H9 (cell line): ENCODE data around the gene TIMM50. TPM values are rescaled to one million over a fixed set of nuclear protein-coding genes. Genes with fewer than 3 reads are reported as not detected.

Source experiments
- DNase-seq: peaks from one replicate; pipeline ENCODE4 v3.0.0-alpha.2; 2017
- H2AFZ ChIP-seq: one replicate; pipeline ENCODE4 v1.6.1; 2013; ENCODE audit warnings: mild to moderate bottlenecking, low read length, control low read depth, moderate library complexity
- H2AK5ac ChIP-seq: 2 replicates; pipeline ENCODE4 v1.6.1; 2013; ENCODE audit warnings: low read length, control low read depth, mixed read lengths; ENCODE audit not compliant: insufficient read length
- H2BK120ac ChIP-seq: one replicate; pipeline ENCODE4 v1.6.1; 2013; ENCODE audit warnings: low read depth, mild to moderate bottlenecking, low read length, control low read depth, inconsistent platforms; ENCODE audit not compliant: poor library complexity, severe bottlenecking
- H2BK12ac ChIP-seq: 2 replicates; pipeline ENCODE4 v1.6.1; 2013; ENCODE audit warnings: low read length, control low read depth, mixed read lengths, low read depth; ENCODE audit not compliant: insufficient read length
- H2BK15ac ChIP-seq: 2 replicates; pipeline ENCODE4 v1.6.1; 2013; ENCODE audit warnings: low read depth, low read length, control low read depth
- H2BK20ac ChIP-seq: one replicate; pipeline ENCODE4 v1.6.1; 2013; ENCODE audit warnings: low read depth, mild to moderate bottlenecking, low read length, control low read depth, inconsistent platforms; ENCODE audit not compliant: poor library complexity, severe bottlenecking
- H2BK5ac ChIP-seq: 2 replicates; pipeline ENCODE4 v1.6.1; 2013; ENCODE audit warnings: low read length, control low read depth, mixed read lengths; ENCODE audit not compliant: insufficient read length
- H3K14ac ChIP-seq: 2 replicates; pipeline ENCODE4 v1.6.1; 2013; ENCODE audit warnings: low read length, control low read depth; ENCODE audit not compliant: insufficient read depth
- H3K18ac ChIP-seq: 2 replicates; pipeline ENCODE4 v1.6.1; 2013; ENCODE audit warnings: low read depth, mild to moderate bottlenecking, mixed read lengths, low read length, control low read depth; ENCODE audit not compliant: insufficient read length
- H3K23ac ChIP-seq: 2 replicates; pipeline ENCODE4 v1.6.1; 2013; ENCODE audit warnings: low read length, control low read depth, mixed read lengths, low read depth; ENCODE audit not compliant: insufficient read length
- H3K23me2 ChIP-seq: 2 replicates; pipeline ENCODE4 v1.6.1; 2013; ENCODE audit warnings: low read depth, mild to moderate bottlenecking, mixed read lengths, low read length, control low read depth; ENCODE audit not compliant: insufficient read length, poor library complexity, severe bottlenecking
- H3K27ac ChIP-seq: 2 replicates; pipeline ENCODE4 v1.5.1; 2013; ENCODE audit warnings: low read length, control low read depth, mixed read lengths, low read depth; ENCODE audit not compliant: insufficient read length
- H3K27me3 ChIP-seq: 2 replicates; pipeline ENCODE4 v1.6.1; 2013; ENCODE audit warnings: low read length, control low read depth, inconsistent platforms; ENCODE audit not compliant: insufficient read depth
- H3K4ac ChIP-seq: 2 replicates; pipeline ENCODE4 v1.6.1; 2013; ENCODE audit warnings: low read depth, mild to moderate bottlenecking, control low read depth, inconsistent platforms, low read length, moderate library complexity
- H3K4me1 ChIP-seq: 2 replicates; pipeline ENCODE4 v1.6.1; 2013; ENCODE audit warnings: low read length, control low read depth, inconsistent platforms; ENCODE audit not compliant: insufficient read depth
- H3K4me2 ChIP-seq: 2 replicates; pipeline ENCODE4 v1.6.1; 2013; ENCODE audit warnings: low read length, control low read depth, mixed read lengths; ENCODE audit not compliant: insufficient read length, insufficient read depth
- H3K56ac ChIP-seq: 2 replicates; pipeline ENCODE4 v1.6.1; 2013; ENCODE audit warnings: low read depth, mild to moderate bottlenecking, mixed read lengths, low read length, control low read depth; ENCODE audit not compliant: insufficient read length
- H3K79me1 ChIP-seq: 2 replicates; pipeline ENCODE4 v1.6.1; 2013; ENCODE audit warnings: low read depth, mild to moderate bottlenecking, moderate library complexity, low read length, control low read depth, inconsistent platforms; ENCODE audit not compliant: insufficient read depth, poor library complexity, severe bottlenecking
- H3K79me2 ChIP-seq: 2 replicates; pipeline ENCODE4 v1.6.1; 2013; ENCODE audit warnings: low read length, control low read depth, inconsistent platforms; ENCODE audit not compliant: insufficient read depth
- H3K9ac ChIP-seq: 2 replicates; pipeline ENCODE4 v1.6.1; 2013; ENCODE audit warnings: low read length, control low read depth, mixed read lengths; ENCODE audit not compliant: insufficient read length; ENCODE audit errors: extremely low read depth
- H3K9me3 ChIP-seq: one replicate; pipeline ENCODE4 v1.6.1; 2013; ENCODE audit warnings: low read depth, low read length, inconsistent platforms; ENCODE audit not compliant: control insufficient read depth
- H3T11ph ChIP-seq: one replicate; pipeline ENCODE4 v1.6.1; 2013; ENCODE audit warnings: mild to moderate bottlenecking, low read length, control low read depth, inconsistent platforms
- H4K20me1 ChIP-seq: one replicate; pipeline ENCODE4 v1.6.1; 2013; ENCODE audit not compliant: control insufficient read depth, insufficient read length, insufficient read depth
- H4K5ac ChIP-seq: 2 replicates; pipeline ENCODE4 v1.6.1; 2013; ENCODE audit warnings: low read depth, mild to moderate bottlenecking, mixed read lengths, low read length, control low read depth; ENCODE audit not compliant: insufficient read length
- H4K8ac ChIP-seq: replicated peaks from 2 replicates; pipeline ENCODE4 v1.6.1; 2013; ENCODE audit warnings: low read length, control low read depth, mixed read lengths, low read depth; ENCODE audit not compliant: insufficient read length
- H4K91ac ChIP-seq: 2 replicates; pipeline ENCODE4 v1.6.1; 2013; ENCODE audit warnings: low read depth, mild to moderate bottlenecking, moderate library complexity, mixed read lengths, low read length, control low read depth; ENCODE audit not compliant: insufficient read length
- H3K27ac Mint-ChIP-seq, 3 experiments: 2 replicates in 2 of 3; 3 replicates in 1 of 3; pipeline ENCODE4 v1.8.0; 2020 to 2021; ENCODE audit warnings: mixed read lengths in 3 of 3, mild to moderate bottlenecking in 1 of 3, moderate library complexity in 1 of 3
- H3K27me3 Mint-ChIP-seq: 2 replicates; pipeline ENCODE4 v1.8.0; 2021; ENCODE audit warnings: low read depth, mild to moderate bottlenecking, moderate library complexity, mixed read lengths
- H3K36me3 Mint-ChIP-seq, 3 experiments: 2 replicates in 2 of 3; 3 replicates in 1 of 3; pipeline ENCODE4 v1.8.0; 2020 to 2021; ENCODE audit warnings: low read depth in 3 of 3, mixed read lengths in 3 of 3; ENCODE audit not compliant: insufficient read depth in 1 of 3
- H3K4me1 Mint-ChIP-seq, 2 experiments: 2 replicates each; pipeline ENCODE4 v1.8.0; 2020; ENCODE audit warnings: mixed read lengths in 2 of 2
- H3K4me3 Mint-ChIP-seq, 2 experiments: 2 replicates in 1 of 2; 3 replicates in 1 of 2; pipeline ENCODE4 v1.8.0; 2020 to 2021; ENCODE audit warnings: mild to moderate bottlenecking in 2 of 2, mixed read lengths in 2 of 2, moderate library complexity in 1 of 2
- H3K9me3 Mint-ChIP-seq, 2 experiments: 2 replicates in 1 of 2; 3 replicates in 1 of 2; pipeline ENCODE4 v1.8.0; 2020; ENCODE audit warnings: mild to moderate bottlenecking in 2 of 2, mixed read lengths in 2 of 2, moderate library complexity in 1 of 2
- WGBS: extraction: QIAGEN DNeasy Blood & Tissue Kit; methylation state at CpG from one replicate; pipeline ENCODE4 v1.1.7; 2013; ENCODE audit warnings: missing lambda C conversion rate, low lambda C conversion rate, mixed read lengths; ENCODE audit not compliant: insufficient read length; ENCODE audit errors: extremely low coverage; 5-methylcytosine and 5-hydroxymethylcytosine counted together
- total RNA-seq: library from RNA; stranded (reverse); gene quantifications from 2 replicates; pipeline ENCODE4 v1.2.1, GENCODE V29; 2021
- TF ChIP-seq, protein P1 (sequence below): fragments of 200-600 bp; sonication (generic); conservative IDR thresholded peaks from 3 replicates; pipeline ENCODE4 v1.8.0; 2021; ENCODE audit warnings: antibody characterized with exemption, mild to moderate bottlenecking

Gene TIMM50
- total RNA-seq, 1 experiment from 2014 or later: 128 TPM

DNA sequence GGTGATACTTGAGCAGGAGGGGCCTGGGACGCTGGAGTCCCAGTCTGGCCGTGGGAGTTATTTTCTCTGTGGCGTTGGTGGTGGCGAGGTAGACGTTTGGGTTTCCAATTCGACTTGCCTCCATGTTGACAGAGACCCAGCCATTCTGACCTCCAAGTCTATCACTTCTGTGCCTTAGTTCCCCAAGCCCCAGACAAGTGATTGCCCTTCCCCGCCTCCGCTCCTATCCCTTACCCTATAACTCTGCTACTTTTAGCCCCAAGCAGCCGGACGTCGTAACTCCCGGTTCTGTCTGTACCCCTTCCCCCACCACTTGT, 549 bp downstream of the TIMM50 start:
- peak overlapping the region; percentile 95 to 97 for H3K4me3 Mint-ChIP-seq
- peak overlapping the region; percentile 26 for H3K27ac ChIP-seq
- H2BK20ac ChIP-seq: no peak overlapping the region
- TF ChIP-seq, protein P1, sequence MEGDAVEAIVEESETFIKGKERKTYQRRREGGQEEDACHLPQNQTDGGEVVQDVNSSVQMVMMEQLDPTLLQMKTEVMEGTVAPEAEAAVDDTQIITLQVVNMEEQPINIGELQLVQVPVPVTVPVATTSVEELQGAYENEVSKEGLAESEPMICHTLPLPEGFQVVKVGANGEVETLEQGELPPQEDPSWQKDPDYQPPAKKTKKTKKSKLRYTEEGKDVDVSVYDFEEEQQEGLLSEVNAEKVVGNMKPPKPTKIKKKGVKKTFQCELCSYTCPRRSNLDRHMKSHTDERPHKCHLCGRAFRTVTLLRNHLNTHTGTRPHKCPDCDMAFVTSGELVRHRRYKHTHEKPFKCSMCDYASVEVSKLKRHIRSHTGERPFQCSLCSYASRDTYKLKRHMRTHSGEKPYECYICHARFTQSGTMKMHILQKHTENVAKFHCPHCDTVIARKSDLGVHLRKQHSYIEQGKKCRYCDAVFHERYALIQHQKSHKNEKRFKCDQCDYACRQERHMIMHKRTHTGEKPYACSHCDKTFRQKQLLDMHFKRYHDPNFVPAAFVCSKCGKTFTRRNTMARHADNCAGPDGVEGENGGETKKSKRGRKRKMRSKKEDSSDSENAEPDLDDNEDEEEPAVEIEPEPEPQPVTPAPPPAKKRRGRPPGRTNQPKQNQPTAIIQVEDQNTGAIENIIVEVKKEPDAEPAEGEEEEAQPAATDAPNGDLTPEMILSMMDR: no peak
- H2BK5ac ChIP-seq: peak overlapping the region; percentile 49
- no peaks in the 10 kb centered on the region for H3K27me3 ChIP-seq
- H3K56ac ChIP-seq: no peak overlapping the region
- H3K27me3 Mint-ChIP-seq: no peaks in the 10 kb centered on the region
- H2BK12ac ChIP-seq: no peak overlapping the region
- H3K23ac ChIP-seq: no peak overlapping the region
- no peak overlapping the region for H2AK5ac ChIP-seq
- H3K4me2 ChIP-seq: peak overlapping the region; percentile 98
- H3K23me2 ChIP-seq: peaks cover 10% of the 10 kb centered on the region
- no peak overlapping the region for H4K5ac ChIP-seq
- H2AFZ ChIP-seq: no peak overlapping the region
- no peak overlapping the region for H3T11ph ChIP-seq
- H4K20me1 ChIP-seq: no peaks in the 10 kb centered on the region
- H3K4me1 Mint-ChIP-seq: peaks cover 17 to 21% of the 10 kb centered on the region in 2 experiments
- H3K14ac ChIP-seq: peak overlapping the region; percentile 74
- H3K36me3 Mint-ChIP-seq: peaks cover 24 to 57% (median 50%) of the 10 kb centered on the region in 3 experiments; a peak in 6 of 7 replicates
- no peak overlapping the region for H4K91ac ChIP-seq
- no peaks in the 10 kb centered on the region; a peak in 1 of 5 replicates for H3K9me3 Mint-ChIP-seq
- H4K8ac ChIP-seq: no peak overlapping the region
- H3K18ac ChIP-seq: peak overlapping the region; percentile 69
- H3K9ac ChIP-seq: peak overlapping the region; percentile 79
- H3K4me1 ChIP-seq: no peaks in the 10 kb centered on the region
- no peak overlapping the region for H2BK120ac ChIP-seq
- H3K27ac Mint-ChIP-seq: peak overlapping the region; percentile 84 to 99 (median 97); a peak in 6 of 7 replicates
- peak overlapping the region; percentile 45 for H3K4ac ChIP-seq
- no CpG with 5 or more reads among the region's 12 CpGs for WGBS
- DNase-seq: no peak
- H3K79me2 ChIP-seq: peaks cover 12% of the 10 kb centered on the region
- no peaks in the 10 kb centered on the region for H3K9me3 ChIP-seq
- peaks cover 12% of the 10 kb centered on the region for H3K79me1 ChIP-seq
- no peak overlapping the region for H2BK15ac ChIP-seq
